Activated CD8-positive, alpha-beta memory T cell treated with anti-CD3 and anti-CD28 coated beads for 1 hour (primary cell): Measurements from ENCODE around the gene VWC2L.

Experiments used
- DNase-seq, 2 donors: peaks; one replicate each; pipeline ENCODE4 v3.0.0-alpha.2; 2020; ENCODE audit warnings: low read depth in 1 of 2; ENCODE audit errors: extremely low read depth in 1 of 2

The VWC2L gene

GRCh38 chr2:214533541-214533940 lies 122.7 kb downstream of the VWC2L start:
- DNase-seq = no peak

GRCh38 chr2:214536625-214537024 lies 125.8 kb downstream of the VWC2L start:
- no peak for DNase-seq

DNA sequence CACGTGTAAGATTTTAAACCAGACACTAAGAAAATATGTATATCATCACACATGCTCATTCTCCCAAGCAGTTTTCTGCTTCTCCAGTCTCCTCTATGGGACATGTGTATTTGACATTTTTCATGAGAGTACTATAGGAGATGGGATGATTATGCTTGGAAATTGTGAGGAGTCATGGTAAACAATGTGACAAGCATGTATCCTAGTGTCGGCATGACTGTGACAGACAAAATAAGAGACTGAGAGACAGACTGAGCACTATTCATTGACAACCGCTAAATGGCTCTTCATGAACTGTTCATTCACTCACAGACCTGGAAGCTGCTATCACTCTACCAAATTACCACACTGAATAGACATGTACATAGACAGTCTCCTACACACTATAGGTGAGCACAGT lies 127.1 kb downstream of the VWC2L start:
- no peak for DNase-seq

DNA sequence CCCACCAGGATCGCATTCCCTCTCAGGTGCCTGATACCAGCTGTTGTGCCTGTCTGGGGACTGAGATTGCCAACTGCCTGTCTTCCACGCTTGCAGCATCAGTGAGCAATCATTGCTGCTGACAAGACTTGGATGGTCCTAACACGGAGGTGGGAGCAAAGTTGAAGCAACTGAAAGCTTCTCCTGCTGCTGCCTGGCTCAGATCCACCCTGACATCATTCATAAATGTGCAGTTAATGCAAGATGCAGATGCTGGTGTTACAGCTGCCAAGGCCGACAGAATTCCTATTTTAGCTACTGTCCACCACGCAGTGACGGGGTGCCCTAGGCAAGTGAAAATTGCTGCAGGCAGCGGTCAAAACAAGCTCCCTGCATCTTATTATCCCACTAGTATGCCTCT lies 131.4 kb downstream of the VWC2L start:
- no peak for DNase-seq

DNA sequence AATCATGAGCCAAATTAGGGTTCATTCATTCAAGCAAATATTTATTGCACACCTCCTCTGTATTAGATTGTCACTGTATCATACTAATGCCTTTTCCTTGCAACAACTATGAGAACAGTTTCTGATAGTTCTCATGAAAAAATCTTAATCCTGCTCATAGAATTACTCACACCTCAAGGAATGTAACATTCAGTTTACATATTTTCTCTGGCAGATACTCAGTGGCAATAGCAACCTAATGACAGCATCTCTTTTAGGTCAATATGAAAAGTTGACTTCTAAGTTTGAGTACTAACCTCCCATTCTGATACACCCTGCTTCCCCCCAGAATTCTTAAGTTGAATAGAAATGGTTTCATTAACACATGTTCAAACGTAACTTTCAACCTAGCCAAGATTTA lies 132.0 kb downstream of the VWC2L start:
- no peak for DNase-seq

GRCh38 chr2:214543386-214543955 lies 132.6 kb downstream of the VWC2L start:
- DNase-seq = no peak

- DNase-seq = no peak
Observed at GRCh38 chr2:214545898-214546542, 135.2 kb downstream of the VWC2L start.

DNA sequence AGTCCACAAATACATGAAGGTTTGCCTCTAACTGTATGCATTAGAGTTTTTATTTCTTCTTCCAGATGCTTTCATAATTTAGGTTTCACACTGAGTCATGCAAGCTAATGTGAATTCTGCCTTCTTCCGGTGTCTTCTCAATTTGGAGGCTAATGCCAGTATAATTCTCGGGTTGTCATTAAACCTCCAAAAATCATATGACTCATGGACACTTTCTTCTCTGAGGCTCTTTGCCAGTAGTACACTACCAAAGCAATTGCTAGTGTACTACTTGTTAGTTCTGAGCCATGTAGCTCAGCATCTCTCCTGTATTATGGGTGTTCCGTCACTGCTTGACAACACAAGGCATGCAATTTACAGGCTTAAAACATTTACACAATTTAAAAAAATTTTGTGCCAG lies 137.1 kb downstream of the VWC2L start:
- DNase-seq = no peak

- no peak for DNase-seq
Observed at GRCh38 chr2:214549946-214550345, 139.1 kb downstream of the VWC2L start.

- no peak for DNase-seq
Observed at GRCh38 chr2:214550786-214551185, 139.9 kb downstream of the VWC2L start.

DNA sequence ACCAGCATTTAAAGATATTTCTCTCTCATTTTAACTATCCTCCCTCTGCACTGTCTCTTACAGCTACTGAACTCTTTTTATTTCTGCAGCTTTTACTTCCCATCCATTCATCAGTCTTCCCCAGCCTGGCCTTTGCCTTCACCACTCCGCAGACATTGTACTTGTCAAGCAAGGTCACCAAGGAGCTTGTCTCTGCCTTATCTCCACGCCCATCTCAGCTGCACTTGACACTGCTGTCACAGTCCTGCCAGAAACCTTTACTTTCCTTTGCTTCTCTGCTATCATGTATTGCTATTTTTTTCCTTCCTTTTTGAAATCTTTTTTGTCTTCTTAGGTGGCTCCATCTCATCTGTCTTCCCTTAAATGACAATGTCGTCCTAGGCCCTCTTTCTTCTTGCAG lies 147.0 kb downstream of the VWC2L start:
- DNase-seq = no peak

- DNase-seq = no peak
Observed at GRCh38 chr2:214558341-214558740, 147.5 kb downstream of the VWC2L start.

DNA sequence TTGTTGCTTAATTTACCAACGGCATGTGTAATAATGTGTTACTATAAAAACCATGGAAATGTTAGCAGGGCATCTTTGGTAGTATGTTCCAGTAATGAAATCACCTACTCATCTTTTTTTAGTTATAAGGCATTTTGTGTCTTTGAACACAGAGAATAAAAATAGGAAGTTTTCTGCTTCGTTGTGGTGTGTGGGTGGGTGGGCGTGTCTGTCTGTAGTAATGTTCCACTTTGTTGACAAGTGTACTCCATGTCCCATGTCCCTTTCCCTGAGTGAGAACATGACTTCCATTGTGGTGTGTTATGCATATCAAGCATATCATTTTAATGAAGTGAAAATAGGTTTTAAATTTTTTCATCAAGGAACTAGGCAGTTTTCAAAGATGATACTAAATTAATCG lies 149.3 kb downstream of the VWC2L start:
- DNase-seq = no peak

DNA sequence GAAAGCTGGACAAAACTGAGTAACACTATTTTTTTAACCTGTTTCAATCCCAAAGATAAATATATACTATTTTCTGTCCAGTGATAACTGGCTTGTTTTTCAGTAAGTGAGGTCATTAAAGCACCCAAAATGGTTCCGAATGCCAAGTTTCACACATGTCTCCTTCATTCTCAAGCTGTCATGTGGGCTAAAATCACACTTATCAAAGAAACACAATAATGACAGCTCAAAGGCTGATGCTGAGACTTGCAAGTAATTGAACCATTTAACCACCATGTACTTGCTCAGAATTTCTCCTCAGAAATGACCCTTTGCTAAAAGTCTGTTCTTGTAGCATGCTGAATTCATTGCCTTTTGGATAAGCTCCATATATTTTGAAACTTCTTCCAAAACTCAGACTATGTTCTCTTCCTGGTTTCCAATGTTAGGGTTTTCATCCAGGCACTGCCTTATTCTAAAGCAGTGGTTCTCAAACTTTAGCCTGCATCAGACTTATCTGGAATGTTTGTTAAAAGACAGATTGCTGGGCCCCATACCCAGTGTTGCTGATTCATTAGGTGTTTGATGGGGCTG lies 149.8 kb downstream of the VWC2L start:
- DNase-seq = no peak

DNA sequence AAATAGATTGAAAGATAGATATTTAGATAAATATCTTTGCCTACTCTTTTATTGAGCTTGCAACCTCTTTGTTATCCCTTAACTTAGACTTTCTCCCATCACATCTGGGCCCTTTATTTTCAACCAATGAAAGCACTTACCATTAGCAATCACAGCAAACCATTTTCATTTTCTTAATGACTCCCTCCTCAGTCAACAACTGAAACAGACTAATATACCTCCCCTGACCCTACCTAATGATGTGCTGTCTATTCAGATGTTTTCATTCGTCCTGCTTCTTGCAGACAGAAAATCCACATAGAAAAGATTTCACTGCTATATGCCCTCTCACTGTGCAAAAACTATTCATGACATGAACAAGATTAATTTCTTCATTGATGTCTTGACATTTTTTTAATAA lies 154.4 kb downstream of the VWC2L start:
- DNase-seq = no peak

- no peak for DNase-seq
Observed at GRCh38 chr2:214566457-214566856, 155.6 kb downstream of the VWC2L start.

DNA sequence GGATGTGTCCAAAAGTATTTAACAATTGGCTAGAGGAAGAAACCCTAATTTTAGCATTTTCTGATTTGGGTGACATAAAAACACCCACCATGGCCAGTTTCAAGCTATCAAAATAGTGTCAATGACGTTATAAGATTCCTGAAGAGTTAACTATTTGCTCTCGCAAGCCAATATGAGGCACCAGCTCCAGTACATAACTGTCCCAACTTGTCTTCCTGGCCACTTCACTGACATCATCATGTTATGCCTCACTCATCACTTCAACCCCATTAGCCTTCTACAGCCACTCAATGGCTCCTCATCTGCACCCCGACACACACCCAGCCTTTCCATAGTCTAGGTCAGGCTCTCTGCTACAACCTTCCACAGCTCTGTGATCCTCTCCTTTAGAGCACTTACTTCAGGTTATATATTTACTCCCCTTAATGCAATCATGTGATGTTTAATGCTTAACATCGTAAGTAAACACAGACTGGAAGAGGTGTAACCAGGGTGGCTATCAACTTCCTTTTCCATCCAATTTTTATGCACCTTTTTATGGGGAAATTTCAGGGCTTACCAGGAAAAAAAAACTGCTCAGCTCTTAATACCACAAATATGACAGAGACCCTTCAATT lies 158.7 kb downstream of the VWC2L start:
- DNase-seq = no peak

DNA sequence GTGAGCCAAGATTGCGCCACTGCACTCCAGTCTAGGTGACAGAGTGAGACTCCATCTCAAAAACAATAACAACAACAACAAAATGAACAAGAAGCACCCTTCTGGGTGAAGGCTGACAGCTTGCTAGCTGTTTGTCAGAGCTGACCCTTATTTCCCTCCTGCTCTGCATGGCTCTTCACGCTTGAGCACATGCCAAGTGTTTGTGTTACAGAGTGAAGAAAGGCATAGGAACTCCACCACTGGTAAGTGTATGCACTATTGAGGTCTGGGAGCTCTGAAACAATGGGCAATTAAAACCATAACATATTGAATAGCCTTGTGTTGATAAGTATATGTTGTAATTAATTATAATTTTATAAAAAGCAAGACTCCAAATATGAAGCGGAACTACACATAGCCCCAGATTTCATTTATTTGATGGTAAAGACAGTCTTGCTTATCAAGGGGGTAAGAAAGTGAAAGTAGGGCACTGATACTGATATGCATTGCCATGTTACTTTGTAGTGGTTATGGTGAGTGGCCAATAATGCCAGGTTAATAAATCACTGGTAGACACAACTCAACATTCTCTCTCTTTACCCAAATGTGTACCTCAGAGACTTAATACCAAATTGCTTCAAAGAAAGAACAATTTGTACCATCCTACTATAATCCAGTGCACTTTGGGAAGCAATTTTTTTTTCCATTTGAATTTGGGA lies 163.4 kb downstream of the VWC2L start:
- DNase-seq = no peak

GRCh38 chr2:214575030-214575429 lies 164.2 kb downstream of the VWC2L start:
- DNase-seq = no peak

DNA sequence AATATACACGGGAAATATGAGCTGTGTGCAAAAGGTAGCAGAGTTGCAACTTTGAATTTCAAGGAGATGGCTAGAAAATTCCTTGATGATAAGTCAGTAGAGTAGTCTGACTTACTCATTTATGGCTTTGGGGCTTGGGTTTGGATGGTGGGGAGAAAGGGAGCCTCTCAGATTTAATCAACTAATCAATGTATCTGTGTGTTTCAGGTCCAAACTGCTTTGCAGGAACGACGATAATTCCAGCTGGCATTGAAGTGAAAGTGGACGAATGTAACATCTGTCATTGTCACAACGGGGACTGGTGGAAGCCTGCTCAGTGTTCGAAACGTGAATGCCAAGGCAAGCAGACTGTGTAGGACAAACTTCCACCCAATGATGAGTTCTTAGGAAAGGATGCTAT lies 164.6 kb downstream of the VWC2L start:
- DNase-seq = no peak

DNA sequence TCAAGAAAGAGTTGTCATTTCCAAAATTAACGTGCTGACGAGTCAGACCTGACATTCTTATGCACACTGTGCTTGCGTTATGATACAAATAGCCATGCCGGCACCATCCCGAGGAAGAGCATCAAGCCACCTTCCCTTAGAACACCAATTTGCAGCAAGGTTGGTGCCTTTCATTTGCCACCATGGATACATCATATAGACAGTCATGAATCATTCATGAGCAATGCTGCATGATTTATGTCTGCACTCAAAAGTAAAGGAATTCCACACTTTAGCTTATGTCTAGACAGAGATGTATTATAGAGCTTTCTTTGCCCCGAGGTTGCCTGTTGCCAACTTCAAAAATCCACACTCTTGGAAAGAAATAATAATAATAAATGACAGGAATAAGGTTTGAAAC lies 166.9 kb downstream of the VWC2L start:
- no peak for DNase-seq

- DNase-seq = no peak
Observed at GRCh38 chr2:214578442-214578841, 167.6 kb downstream of the VWC2L start.
